Fibroblast of mammary gland (primary cell): ENCODE data around the gene DTHD1.
A peak's percentile ranks its signal among the peaks of the same experiment; 100 is the strongest.

Experiments
- DNase-seq: peaks from one replicate; pipeline ENCODE4 v3.0.0-alpha.2; 2010; ENCODE audit warnings: low read depth
- H3K4me3 ChIP-seq: 2 replicates; pipeline ENCODE4 v1.5.1; 2011; ENCODE audit warnings: low read depth, mild to moderate bottlenecking, low read length, moderate library complexity; ENCODE audit not compliant: control insufficient read depth
- TF ChIP-seq, protein P1 (sequence below): conservative IDR thresholded peaks from 2 replicates; pipeline ENCODE4 v1.5.1; 2011; ENCODE audit warnings: low read depth, low read length, inconsistent platforms; ENCODE audit not compliant: control insufficient read depth, insufficient read depth

The DTHD1 gene

DNA sequence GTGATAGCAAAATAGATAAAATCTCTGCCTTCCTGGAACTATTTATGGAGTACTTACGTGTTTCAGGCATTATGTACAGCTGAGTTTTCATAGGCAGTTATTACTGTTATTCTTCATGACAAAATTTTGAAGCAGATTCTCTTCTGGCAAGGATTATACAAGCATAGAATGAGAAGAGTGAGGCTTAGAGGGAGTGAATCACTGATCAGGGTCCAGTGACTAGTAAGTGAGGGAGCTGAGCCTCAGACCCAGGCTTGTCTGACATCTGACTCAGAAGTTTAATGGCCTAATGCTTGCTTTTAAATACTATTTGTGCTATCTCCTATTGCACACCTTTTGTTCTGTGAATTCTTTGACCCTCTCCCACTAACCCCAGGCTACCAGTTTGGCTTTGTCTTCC, 110.6 kb downstream of the DTHD1 start:
- DNase-seq = peak; percentile 2
- H3K4me3 ChIP-seq = no peak overlapping the region
- TF ChIP-seq, protein P1, sequence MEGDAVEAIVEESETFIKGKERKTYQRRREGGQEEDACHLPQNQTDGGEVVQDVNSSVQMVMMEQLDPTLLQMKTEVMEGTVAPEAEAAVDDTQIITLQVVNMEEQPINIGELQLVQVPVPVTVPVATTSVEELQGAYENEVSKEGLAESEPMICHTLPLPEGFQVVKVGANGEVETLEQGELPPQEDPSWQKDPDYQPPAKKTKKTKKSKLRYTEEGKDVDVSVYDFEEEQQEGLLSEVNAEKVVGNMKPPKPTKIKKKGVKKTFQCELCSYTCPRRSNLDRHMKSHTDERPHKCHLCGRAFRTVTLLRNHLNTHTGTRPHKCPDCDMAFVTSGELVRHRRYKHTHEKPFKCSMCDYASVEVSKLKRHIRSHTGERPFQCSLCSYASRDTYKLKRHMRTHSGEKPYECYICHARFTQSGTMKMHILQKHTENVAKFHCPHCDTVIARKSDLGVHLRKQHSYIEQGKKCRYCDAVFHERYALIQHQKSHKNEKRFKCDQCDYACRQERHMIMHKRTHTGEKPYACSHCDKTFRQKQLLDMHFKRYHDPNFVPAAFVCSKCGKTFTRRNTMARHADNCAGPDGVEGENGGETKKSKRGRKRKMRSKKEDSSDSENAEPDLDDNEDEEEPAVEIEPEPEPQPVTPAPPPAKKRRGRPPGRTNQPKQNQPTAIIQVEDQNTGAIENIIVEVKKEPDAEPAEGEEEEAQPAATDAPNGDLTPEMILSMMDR = no peak

DNA sequence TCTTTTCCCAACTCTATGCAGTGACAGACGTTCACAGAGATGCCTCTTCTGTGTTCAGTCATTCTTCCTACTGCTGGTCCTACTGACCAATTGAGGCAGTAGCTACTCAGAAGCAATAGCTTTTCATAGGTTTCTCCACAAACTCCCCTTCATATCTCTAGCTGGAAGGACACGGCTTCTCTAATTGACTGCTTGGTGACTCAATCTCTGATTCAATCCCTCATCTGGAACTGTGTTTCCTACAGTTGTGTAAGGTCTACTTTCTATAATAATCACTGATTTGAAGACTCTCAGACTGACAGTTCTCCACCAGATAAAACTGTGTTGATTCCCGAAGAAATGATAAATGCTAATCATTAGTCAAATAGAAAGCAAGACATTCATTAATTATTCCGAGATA, 111.5 kb downstream of the DTHD1 start:
- TF ChIP-seq, protein P1 = no peak
- DNase-seq = no peak
- H3K4me3 ChIP-seq = no peak overlapping the region
